Measurements from ENCODE around the gene CEMIP. TPM values are rescaled to one million over a fixed set of nuclear protein-coding genes. Genes with fewer than 3 reads are reported as not detected.

Gene CEMIP
- total and polyA plus RNA-seq, 2 experiments from 2014 or later, result 0.27 to 2.1 TPM

GRCh38 chr15:80790236-80790635 is 11.1 kb downstream of the CEMIP start:
- Histone ChIP-seq H3K9me2 (ENCODE audit: insufficient read depth) (0 out of 2 replicates have a peak, but pooled peaks cover 4% of the 10 kb centered on the region), H3K79me2 (replicated peaks; ENCODE audit: insufficient read depth) (no peaks in the 10 kb centered on the region), H2AFZ (no peak overlapping the region), H4K20me1 (replicated peaks; ENCODE audit: insufficient read depth) (no peaks in the 10 kb centered on the region), H3K27me3 (ENCODE audit: insufficient read depth) (no peaks in the 10 kb centered on the region), H3K4me3 (no peak overlapping the region), H3F3A (replicated peaks; ENCODE audit: low read depth) (no peaks in the 10 kb centered on the region), H3K4me2 (no peak overlapping the region), H3K36me3 (ENCODE audit: insufficient read depth) (no peaks in the 10 kb centered on the region), H3K27ac (ENCODE audit: low read depth) (no peak overlapping the region), H3K4me1 (ENCODE audit: insufficient read depth) (no peaks in the 10 kb centered on the region)
- peaks cover 2% of the 10 kb centered on the region; the same call in 2 of the 3 replicates for H3K4me1 Mint-ChIP-seq
- ATAC-seq, result no peak
- DNase-seq (ENCODE audit: low spot score), result no peak
- no peak overlapping the region for H3K4me3 Mint-ChIP-seq
- H3K9me3 Mint-ChIP-seq, result no peaks in the 10 kb centered on the region
- no peak for TF ChIP-seq REST (IDR thresholded peaks at IDR 0.05; ENCODE audit: unreplicated experiment)
- H3K27ac Mint-ChIP-seq, result no peak overlapping the region
- H3K27me3 Mint-ChIP-seq (ENCODE audit: insufficient read depth, low read depth, poor library complexity), result peaks cover 5% of the 10 kb centered on the region
- no peaks in the 10 kb centered on the region for H3K36me3 Mint-ChIP-seq (ENCODE audit: low read depth)

- no peaks in the 10 kb centered on the region for H3K9me3 Mint-ChIP-seq
- H2AFZ ChIP-seq, result no peak overlapping the region
- no peaks in the 10 kb centered on the region for H3K36me3 ChIP-seq (ENCODE audit: insufficient read depth)
- H3K79me2 ChIP-seq (replicated peaks; ENCODE audit: insufficient read depth), result no peaks in the 10 kb centered on the region
- no peaks in the 10 kb centered on the region for H3K4me1 ChIP-seq (ENCODE audit: insufficient read depth)
- peaks cover 5% of the 10 kb centered on the region for H3K27me3 Mint-ChIP-seq (ENCODE audit: insufficient read depth, low read depth, poor library complexity)
- H3K27me3 ChIP-seq (ENCODE audit: insufficient read depth), result no peaks in the 10 kb centered on the region
- no peaks in the 10 kb centered on the region for H4K20me1 ChIP-seq (replicated peaks; ENCODE audit: insufficient read depth)
- no peak overlapping the region for H3K27ac Mint-ChIP-seq
- no peak overlapping the region for H3K27ac ChIP-seq (ENCODE audit: low read depth)
- no peaks in the 10 kb centered on the region for H3K36me3 Mint-ChIP-seq (ENCODE audit: low read depth)
- H3K4me1 Mint-ChIP-seq, result peaks cover 2% of the 10 kb centered on the region; the same call in 2 of the 3 replicates
- DNase-seq (ENCODE audit: low spot score) (no peak), ATAC-seq (no peak)
- no peak overlapping the region for H3K4me3 Mint-ChIP-seq
- no peak for TF ChIP-seq ZNF462 (CRISPR knock-in tag; IDR thresholded peaks at IDR 0.05)
- no peak overlapping the region for H3K4me2 ChIP-seq
- no peaks in the 10 kb centered on the region for H3F3A ChIP-seq (replicated peaks; ENCODE audit: low read depth)
- 0 out of 2 replicates have a peak, but pooled peaks cover 4% of the 10 kb centered on the region for H3K9me2 ChIP-seq (ENCODE audit: insufficient read depth)
- H3K4me3 ChIP-seq, result no peak overlapping the region
Measured at GRCh38 chr15:80791004-80791403, 11.8 kb downstream of the CEMIP start.
